PFSK-1 (cell line): Measurements from ENCODE around the gene MRPL50.
"Not testable (repeated sequence)": the region's sequence is repeated elsewhere in the genome, so short reads cannot be mapped to it uniquely, and the experiment has no call there.

Source experiments
- FOXP2 ChIP-seq: optimal IDR thresholded peaks from 2 replicates; pipeline ENCODE3; 2011; ENCODE audit warnings: borderline replicate concordance, control low read depth, inconsistent platforms; ENCODE audit not compliant: insufficient read depth; ENCODE audit errors: extremely low read length, extremely low read depth
- POLR2AphosphoS5 ChIP-seq: IDR thresholded peaks from 2 replicates; pipeline ENCODE4 v1.6.1; 2012; ENCODE audit warnings: low read depth, mild to moderate bottlenecking, control low read depth, low read length, moderate library complexity
- SIN3A ChIP-seq: IDR thresholded peaks from 2 replicates; pipeline ENCODE4 v1.6.1; 2012; ENCODE audit warnings: mild to moderate bottlenecking, low read length, moderate library complexity, borderline replicate concordance; ENCODE audit not compliant: insufficient read depth
- TAF1 ChIP-seq: IDR thresholded peaks from 2 replicates; pipeline ENCODE4 v1.6.1; 2012; ENCODE audit warnings: low read length, control low read depth, borderline replicate concordance; ENCODE audit not compliant: insufficient read depth
- TF ChIP-seq, protein P1 (sequence below), 2 experiments: IDR thresholded peaks; 2 replicates each; pipeline versions ENCODE4 v1.6.1 to v1.8.0; 2011 to 2012; ENCODE audit warnings: low read depth in 2 of 2, low read length in 2 of 2, control low read depth in 1 of 2, inconsistent platforms in 1 of 2, mild to moderate bottlenecking in 1 of 2, moderate library complexity in 1 of 2; ENCODE audit not compliant: insufficient read depth in 1 of 2

Gene MRPL50

GRCh38 chr9:101387871-101388506, 10.4 kb downstream of the MRPL50 start:
- TF ChIP-seq, protein P1, sequence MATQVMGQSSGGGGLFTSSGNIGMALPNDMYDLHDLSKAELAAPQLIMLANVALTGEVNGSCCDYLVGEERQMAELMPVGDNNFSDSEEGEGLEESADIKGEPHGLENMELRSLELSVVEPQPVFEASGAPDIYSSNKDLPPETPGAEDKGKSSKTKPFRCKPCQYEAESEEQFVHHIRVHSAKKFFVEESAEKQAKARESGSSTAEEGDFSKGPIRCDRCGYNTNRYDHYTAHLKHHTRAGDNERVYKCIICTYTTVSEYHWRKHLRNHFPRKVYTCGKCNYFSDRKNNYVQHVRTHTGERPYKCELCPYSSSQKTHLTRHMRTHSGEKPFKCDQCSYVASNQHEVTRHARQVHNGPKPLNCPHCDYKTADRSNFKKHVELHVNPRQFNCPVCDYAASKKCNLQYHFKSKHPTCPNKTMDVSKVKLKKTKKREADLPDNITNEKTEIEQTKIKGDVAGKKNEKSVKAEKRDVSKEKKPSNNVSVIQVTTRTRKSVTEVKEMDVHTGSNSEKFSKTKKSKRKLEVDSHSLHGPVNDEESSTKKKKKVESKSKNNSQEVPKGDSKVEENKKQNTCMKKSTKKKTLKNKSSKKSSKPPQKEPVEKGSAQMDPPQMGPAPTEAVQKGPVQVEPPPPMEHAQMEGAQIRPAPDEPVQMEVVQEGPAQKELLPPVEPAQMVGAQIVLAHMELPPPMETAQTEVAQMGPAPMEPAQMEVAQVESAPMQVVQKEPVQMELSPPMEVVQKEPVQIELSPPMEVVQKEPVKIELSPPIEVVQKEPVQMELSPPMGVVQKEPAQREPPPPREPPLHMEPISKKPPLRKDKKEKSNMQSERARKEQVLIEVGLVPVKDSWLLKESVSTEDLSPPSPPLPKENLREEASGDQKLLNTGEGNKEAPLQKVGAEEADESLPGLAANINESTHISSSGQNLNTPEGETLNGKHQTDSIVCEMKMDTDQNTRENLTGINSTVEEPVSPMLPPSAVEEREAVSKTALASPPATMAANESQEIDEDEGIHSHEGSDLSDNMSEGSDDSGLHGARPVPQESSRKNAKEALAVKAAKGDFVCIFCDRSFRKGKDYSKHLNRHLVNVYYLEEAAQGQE (IDR thresholded peaks at IDR 0.05; ENCODE audit: insufficient read depth in 1 of 2, low read depth in 2 of 2, low read length in 2 of 2), result no peak
- TF ChIP-seq TAF1, result no peak
- no peak for TF ChIP-seq SIN3A
- no peak for TF ChIP-seq POLR2AphosphoS5
- TF ChIP-seq FOXP2, result no peak

DNA sequence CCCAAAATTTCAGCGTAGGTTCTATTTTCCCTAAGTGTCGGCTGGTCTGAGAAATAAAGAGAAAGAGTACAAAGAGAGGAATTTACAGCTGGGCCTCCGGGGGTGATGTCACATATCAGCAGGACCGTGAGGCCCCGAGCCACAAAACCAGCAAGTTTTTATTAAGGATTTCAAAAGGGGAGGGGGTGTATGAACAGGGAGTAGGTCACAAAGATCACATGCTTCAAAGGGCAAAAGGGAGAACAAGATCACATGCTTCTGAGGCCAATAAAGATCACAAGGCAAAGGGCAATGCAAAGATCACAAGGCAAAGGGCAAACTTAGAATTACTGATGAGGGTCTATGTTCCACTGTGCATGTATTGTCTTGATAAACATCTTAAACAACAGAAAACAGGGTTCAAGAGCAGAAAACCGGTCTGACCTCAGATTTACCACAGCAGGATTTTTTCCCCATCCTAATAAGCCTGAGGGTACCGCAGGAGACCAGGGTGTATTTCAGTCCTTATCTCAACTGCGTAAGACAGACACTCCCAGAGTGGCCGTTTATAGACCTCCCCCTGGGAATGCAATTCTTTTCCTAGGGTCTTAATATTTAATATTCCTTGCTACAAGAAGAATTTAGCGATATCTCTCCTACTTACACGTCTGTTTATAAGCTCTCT, 13.4 kb downstream of the MRPL50 start, which contains the start of gene BAAT:
Gene BAAT, minus strand, starts transcription at position 134 of the 664 bp plus-strand sequence. CDS start 13,602 bp downstream, outside the sequence.
- TF ChIP-seq FOXP2, POLR2AphosphoS5, SIN3A: not testable (repeated sequence)

DNA sequence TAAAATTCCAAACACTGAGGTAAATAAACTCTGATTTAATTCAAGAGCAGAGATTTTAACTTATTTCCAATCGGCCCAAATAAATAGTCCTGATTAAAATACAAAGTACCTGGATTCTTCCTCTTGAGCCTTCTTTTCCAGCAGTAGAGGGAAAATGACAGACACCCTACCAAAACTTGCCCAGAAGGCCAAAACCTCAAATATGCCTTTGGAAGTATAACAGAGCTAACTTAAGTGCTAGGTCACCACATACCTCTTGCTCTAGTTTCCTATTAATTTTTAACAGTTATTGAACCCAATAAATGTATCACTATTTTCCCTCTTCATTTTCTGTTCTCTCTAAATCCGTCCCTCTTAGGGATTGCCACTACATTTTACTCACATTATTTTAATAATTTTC, 15.1 kb downstream of the MRPL50 start:
- TF ChIP-seq SIN3A (no peak), FOXP2 (no peak), TAF1 (no peak), POLR2AphosphoS5 (no peak)
- TF ChIP-seq, protein P1 (IDR thresholded peaks at IDR 0.05; ENCODE audit: insufficient read depth in 1 of 2, low read depth in 2 of 2, low read length in 2 of 2), result no peak

GRCh38 chr9:101381833-101382342, 16.5 kb downstream of the MRPL50 start:
- TF ChIP-seq FOXP2 (no peak), SIN3A (no peak), POLR2AphosphoS5 (no peak)

DNA sequence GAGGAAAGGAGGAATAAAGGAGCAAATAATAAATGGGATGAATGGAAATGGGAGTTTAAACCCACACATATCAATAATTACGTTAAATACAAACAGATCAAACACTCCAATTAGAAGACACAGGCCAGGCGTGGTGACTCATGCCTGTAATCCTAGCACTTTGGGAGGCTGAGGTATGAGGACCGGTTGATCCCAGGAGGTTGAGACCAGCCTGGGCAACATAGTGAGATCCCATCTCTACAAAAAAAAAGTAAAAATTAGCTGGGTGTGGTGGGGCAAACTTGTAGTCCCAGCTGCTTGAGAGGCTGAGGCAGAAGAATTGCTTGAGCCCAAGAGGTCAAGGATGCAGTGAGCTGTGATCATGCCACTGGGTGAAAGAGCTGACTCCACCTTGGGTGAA, 17.3 kb downstream of the MRPL50 start:
- TF ChIP-seq POLR2AphosphoS5 (no peak), TAF1 (no peak), FOXP2 (no peak), SIN3A (no peak)
- TF ChIP-seq, protein P1 (IDR thresholded peaks at IDR 0.05; ENCODE audit: insufficient read depth in 1 of 2, low read depth in 2 of 2, low read length in 2 of 2), result no peak
